ENCODE data around the gene PTCD3.

Gene PTCD3

GRCh38 chr2:86134709-86135108 lies 28.7 kb downstream of the PTCD3 start:
- TF ChIP-seq FOXP2 (optimal IDR thresholded peaks at IDR 0.05; ENCODE audit: borderline replicate concordance, extremely low read depth, extremely low read length, insufficient read depth) (no peak), POLR2AphosphoS5 (IDR thresholded peaks at IDR 0.05; ENCODE audit: low read depth, low read length) (no peak), TAF1 (IDR thresholded peaks at IDR 0.05; ENCODE audit: borderline replicate concordance, insufficient read depth, low read length) (no peak), SIN3A (IDR thresholded peaks at IDR 0.05; ENCODE audit: borderline replicate concordance, insufficient read depth, low read length) (no peak)
- TF ChIP-seq, protein P1, sequence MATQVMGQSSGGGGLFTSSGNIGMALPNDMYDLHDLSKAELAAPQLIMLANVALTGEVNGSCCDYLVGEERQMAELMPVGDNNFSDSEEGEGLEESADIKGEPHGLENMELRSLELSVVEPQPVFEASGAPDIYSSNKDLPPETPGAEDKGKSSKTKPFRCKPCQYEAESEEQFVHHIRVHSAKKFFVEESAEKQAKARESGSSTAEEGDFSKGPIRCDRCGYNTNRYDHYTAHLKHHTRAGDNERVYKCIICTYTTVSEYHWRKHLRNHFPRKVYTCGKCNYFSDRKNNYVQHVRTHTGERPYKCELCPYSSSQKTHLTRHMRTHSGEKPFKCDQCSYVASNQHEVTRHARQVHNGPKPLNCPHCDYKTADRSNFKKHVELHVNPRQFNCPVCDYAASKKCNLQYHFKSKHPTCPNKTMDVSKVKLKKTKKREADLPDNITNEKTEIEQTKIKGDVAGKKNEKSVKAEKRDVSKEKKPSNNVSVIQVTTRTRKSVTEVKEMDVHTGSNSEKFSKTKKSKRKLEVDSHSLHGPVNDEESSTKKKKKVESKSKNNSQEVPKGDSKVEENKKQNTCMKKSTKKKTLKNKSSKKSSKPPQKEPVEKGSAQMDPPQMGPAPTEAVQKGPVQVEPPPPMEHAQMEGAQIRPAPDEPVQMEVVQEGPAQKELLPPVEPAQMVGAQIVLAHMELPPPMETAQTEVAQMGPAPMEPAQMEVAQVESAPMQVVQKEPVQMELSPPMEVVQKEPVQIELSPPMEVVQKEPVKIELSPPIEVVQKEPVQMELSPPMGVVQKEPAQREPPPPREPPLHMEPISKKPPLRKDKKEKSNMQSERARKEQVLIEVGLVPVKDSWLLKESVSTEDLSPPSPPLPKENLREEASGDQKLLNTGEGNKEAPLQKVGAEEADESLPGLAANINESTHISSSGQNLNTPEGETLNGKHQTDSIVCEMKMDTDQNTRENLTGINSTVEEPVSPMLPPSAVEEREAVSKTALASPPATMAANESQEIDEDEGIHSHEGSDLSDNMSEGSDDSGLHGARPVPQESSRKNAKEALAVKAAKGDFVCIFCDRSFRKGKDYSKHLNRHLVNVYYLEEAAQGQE (IDR thresholded peaks at IDR 0.05; ENCODE audit: insufficient read depth in 1 of 2, low read depth in 2 of 2, low read length in 2 of 2): no peak

- TF ChIP-seq FOXP2 (optimal IDR thresholded peaks at IDR 0.05; ENCODE audit: borderline replicate concordance, extremely low read depth, extremely low read length, insufficient read depth): no peak
- no peak for TF ChIP-seq TAF1 (IDR thresholded peaks at IDR 0.05; ENCODE audit: borderline replicate concordance, insufficient read depth, low read length)
- TF ChIP-seq SIN3A (IDR thresholded peaks at IDR 0.05; ENCODE audit: borderline replicate concordance, insufficient read depth, low read length): no peak
- TF ChIP-seq, protein P1 (IDR thresholded peaks at IDR 0.05; ENCODE audit: insufficient read depth in 1 of 2, low read depth in 2 of 2, low read length in 2 of 2): no peak
- TF ChIP-seq POLR2AphosphoS5 (IDR thresholded peaks at IDR 0.05; ENCODE audit: low read depth, low read length): no peak
These were observed 29.6 kb downstream of the PTCD3 start for GRCh38 chr2:86135653-86136052.

DNA sequence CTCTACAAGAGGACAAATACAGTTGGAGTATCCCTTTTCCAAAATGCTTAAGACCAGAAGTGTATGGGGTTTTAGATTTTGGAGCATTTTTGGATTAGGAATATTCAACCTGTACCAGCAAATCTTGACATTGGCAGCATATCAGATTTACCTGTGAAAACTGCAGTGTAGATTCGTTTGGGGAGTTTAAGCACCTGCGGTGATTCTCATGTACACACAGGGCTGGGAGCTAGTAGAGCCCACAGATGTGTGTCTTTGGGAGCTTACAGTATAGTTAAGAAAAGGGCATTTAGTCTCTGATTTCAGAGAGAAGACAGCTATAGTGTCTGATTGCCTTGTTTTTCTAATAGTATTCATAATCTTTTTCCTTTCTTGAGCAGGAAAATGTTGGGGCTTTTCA lies 30.1 kb downstream of the PTCD3 start:
- no peak for TF ChIP-seq TAF1 (IDR thresholded peaks at IDR 0.05; ENCODE audit: borderline replicate concordance, insufficient read depth, low read length)
- TF ChIP-seq POLR2AphosphoS5 (IDR thresholded peaks at IDR 0.05; ENCODE audit: low read depth, low read length): no peak
- no peak for TF ChIP-seq SIN3A (IDR thresholded peaks at IDR 0.05; ENCODE audit: borderline replicate concordance, insufficient read depth, low read length)
- TF ChIP-seq, protein P1 (IDR thresholded peaks at IDR 0.05; ENCODE audit: insufficient read depth in 1 of 2, low read depth in 2 of 2, low read length in 2 of 2): no peak

DNA sequence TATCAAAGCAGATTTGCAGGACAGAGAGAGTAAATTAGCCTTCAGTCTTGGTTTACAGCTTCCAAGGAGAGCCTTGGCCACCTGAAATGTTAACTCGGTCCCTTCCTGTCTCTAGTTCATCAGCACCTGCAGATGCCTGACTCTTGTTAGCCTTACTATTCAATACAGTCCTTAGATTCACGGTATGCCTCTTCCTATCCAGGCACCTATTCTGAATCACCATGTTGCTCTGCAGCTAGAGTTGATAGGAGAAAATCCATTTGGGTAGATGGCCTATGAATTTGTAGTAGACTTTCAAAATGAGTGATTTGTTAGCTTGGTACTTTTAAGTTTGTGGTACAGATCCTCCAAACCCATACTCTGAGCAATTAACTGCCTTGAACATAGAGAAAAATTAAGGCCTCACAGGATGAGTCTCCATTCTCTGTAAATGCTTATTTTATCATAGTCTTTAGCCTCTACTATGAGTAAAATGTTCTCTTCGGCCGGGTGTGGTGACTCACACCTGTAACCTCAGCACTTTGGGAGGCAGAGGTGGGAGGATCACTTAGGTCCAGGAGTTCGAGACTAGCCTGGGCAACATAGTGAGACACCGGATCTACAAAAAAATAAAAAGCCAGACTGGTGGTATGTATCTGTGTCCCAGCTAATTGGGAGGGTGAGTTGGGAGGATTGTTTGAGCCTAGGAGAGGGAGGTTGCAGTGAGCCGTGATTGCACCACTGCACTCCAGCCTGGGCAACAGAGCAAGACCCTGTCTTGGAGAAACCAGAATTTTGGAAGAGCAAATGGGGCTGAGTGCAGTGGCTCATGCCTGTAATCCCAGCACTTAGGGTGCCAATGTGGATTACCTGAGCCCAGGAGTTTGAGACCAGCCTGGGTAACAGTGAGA lies 32.9 kb downstream of the PTCD3 start:
- no peak for TF ChIP-seq FOXP2 (optimal IDR thresholded peaks at IDR 0.05; ENCODE audit: borderline replicate concordance, extremely low read depth, extremely low read length, insufficient read depth)

DNA sequence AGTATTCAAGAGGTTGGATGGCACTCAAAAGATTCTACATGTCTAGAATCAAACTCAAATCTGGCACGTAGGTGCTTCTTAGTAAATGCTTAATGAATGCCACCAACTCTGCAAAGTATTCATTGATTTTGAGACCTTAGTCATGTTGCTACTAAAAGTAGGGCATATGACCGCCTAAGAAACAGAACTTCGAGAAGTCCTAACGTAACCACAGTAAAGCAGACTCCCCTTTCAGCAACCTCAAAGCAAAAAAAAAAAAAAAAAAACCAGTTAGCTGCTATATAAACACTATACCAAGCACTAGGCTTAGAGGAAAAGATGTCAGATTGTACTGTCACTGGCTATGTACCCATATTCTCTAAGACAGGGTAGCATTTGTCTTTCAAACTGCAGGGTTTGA lies 33.9 kb downstream of the PTCD3 start:
- TF ChIP-seq FOXP2 (optimal IDR thresholded peaks at IDR 0.05; ENCODE audit: borderline replicate concordance, extremely low read depth, extremely low read length, insufficient read depth) (no peak), SIN3A (IDR thresholded peaks at IDR 0.05; ENCODE audit: borderline replicate concordance, insufficient read depth, low read length) (no peak), TAF1 (IDR thresholded peaks at IDR 0.05; ENCODE audit: borderline replicate concordance, insufficient read depth, low read length) (no peak), POLR2AphosphoS5 (IDR thresholded peaks at IDR 0.05; ENCODE audit: low read depth, low read length) (0 out of 2 replicates have a peak, but pooled peaks have one; percentile 10)
- TF ChIP-seq, protein P1 (IDR thresholded peaks at IDR 0.05; ENCODE audit: insufficient read depth in 1 of 2, low read depth in 2 of 2, low read length in 2 of 2): no peak
